ENCODE results near the gene SPRTN. TPM values are rescaled to one million over a fixed set of nuclear protein-coding genes. Genes with fewer than 3 reads are reported as not detected.

The SPRTN gene
- total RNA-seq, 1 experiment from 2014 or later, result 30.4 TPM

- H3K27me3 Mint-ChIP-seq (ENCODE audit: insufficient read depth, unreplicated experiment), result no peaks in the 10 kb centered on the region
- ChIA-PET CTCF (no interaction called here), POLR2A (interaction anchor here (3.0 kb wide), 1 partner anchor 16 kb away, joined by 25 read pairs; no protein-coding TSS in a partner anchor)
- H3K4me3 Mint-ChIP-seq (ENCODE audit: unreplicated experiment), result no peak overlapping the region
- BruUV-seq (replicated peaks), result no TSS peak
- H3K27ac Mint-ChIP-seq (ENCODE audit: low read depth, unreplicated experiment), result no peak overlapping the region
- no peaks in the 10 kb centered on the region for H3K9me3 Mint-ChIP-seq (ENCODE audit: unreplicated experiment)
- intact Hi-C loops (cut with micrococcal nuclease), result no loop called here
- H3K4me1 Mint-ChIP-seq (ENCODE audit: insufficient read depth, unreplicated experiment), result peaks cover 6% of the 10 kb centered on the region
- no peak for TF ChIP-seq CTCF (IDR thresholded peaks at IDR 0.05; ENCODE audit: unreplicated experiment)
- H3K36me3 Mint-ChIP-seq (ENCODE audit: insufficient read depth, unreplicated experiment), result peaks cover 6% of the 10 kb centered on the region
- DNase-seq (ENCODE audit: unreplicated experiment), result no peak
These were observed 19.0 kb upstream of the SPRTN start for GRCh38 chr1:231319080-231319479.

- no peak for TF ChIP-seq CTCF (IDR thresholded peaks at IDR 0.05; ENCODE audit: unreplicated experiment)
- intact Hi-C loops (cut with micrococcal nuclease), result no loop called here
- Mint-ChIP-seq H3K27ac (ENCODE audit: low read depth, unreplicated experiment) (no peak overlapping the region), H3K4me3 (ENCODE audit: unreplicated experiment) (no peak overlapping the region), H3K27me3 (ENCODE audit: insufficient read depth, unreplicated experiment) (no peaks in the 10 kb centered on the region), H3K36me3 (ENCODE audit: insufficient read depth, unreplicated experiment) (peaks cover 6% of the 10 kb centered on the region), H3K9me3 (ENCODE audit: unreplicated experiment) (no peaks in the 10 kb centered on the region), H3K4me1 (ENCODE audit: insufficient read depth, unreplicated experiment) (no peaks in the 10 kb centered on the region)
- POLR2A ChIA-PET, result interaction anchor here (0.7 kb wide), 1 partner anchor 13 kb away, joined by 3 read pairs; no protein-coding TSS in a partner anchor
- DNase-seq (ENCODE audit: unreplicated experiment), result no peak
- CTCF ChIA-PET, result interaction anchor here (0.6 kb wide), 1 partner anchor 450 kb away, joined by 3 read pairs; no protein-coding TSS in a partner anchor
- no TSS peak for BruUV-seq (replicated peaks)
These were observed 15.1 kb upstream of the SPRTN start for GRCh38 chr1:231322880-231323530.

DNA sequence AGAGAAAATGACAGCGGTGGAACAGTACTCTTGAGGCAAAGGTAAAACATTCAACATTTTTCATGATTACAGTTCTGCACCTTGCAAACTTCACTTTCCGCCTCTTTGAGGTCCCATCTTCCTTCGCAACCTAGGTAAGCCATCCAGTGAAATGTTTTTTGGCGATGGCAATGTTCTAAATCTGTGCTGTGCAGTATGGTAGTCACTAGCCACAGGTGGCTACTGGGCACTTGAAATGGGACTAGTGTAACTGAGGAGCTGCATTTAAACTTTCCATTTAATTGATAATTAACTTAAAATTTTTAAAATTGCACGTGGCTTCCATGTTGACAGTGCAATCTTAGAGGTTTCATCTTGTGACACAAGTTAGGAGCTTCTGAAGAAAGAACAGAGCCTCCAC lies 13.4 kb upstream of the SPRTN start:
- BruUV-seq (replicated peaks), result no TSS peak
- intact Hi-C loops (cut with micrococcal nuclease), result no loop called here
- ChIA-PET CTCF (interaction anchor here (1.0 kb wide), 3 partner anchors 9 to 33 kb away, joined by 3 to 6 read pairs (median 3); no protein-coding TSS in a partner anchor), POLR2A (interaction anchor here (0.6 to 1.5 kb wide), 4 partner anchors 11 to 41 kb away, joined by 3 to 7 read pairs (median 4); no protein-coding TSS in a partner anchor)
- DNase-seq (ENCODE audit: unreplicated experiment), result no peak
- no peak for TF ChIP-seq CTCF (IDR thresholded peaks at IDR 0.05; ENCODE audit: unreplicated experiment)
- Mint-ChIP-seq H3K36me3 (ENCODE audit: insufficient read depth, unreplicated experiment) (peaks cover 6% of the 10 kb centered on the region), H3K4me3 (ENCODE audit: unreplicated experiment) (no peak overlapping the region), H3K4me1 (ENCODE audit: insufficient read depth, unreplicated experiment) (no peaks in the 10 kb centered on the region), H3K9me3 (ENCODE audit: unreplicated experiment) (no peaks in the 10 kb centered on the region), H3K27me3 (ENCODE audit: insufficient read depth, unreplicated experiment) (no peaks in the 10 kb centered on the region), H3K27ac (ENCODE audit: low read depth, unreplicated experiment) (no peak overlapping the region)

DNA sequence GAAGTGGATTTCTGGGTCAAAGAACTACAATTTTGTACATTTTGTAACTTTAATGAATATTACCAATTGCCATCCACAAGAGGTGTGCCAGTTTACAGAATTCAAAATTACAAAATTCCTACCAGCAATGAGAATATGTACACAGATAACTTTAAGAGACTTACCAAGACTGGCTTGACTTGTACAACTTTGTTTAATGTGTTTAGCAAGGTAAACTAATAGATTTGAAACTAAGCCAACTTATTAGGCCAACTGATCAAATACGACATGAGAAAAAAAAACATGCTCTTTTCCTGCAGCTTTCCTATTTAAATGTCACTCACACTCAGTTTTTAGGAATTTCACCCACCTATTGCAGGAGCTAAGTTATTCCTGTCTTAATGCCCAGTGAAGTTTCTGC lies 11.8 kb upstream of the SPRTN start:
- intact Hi-C loops (cut with micrococcal nuclease), result no loop called here
- Mint-ChIP-seq H3K9me3 (ENCODE audit: unreplicated experiment) (no peaks in the 10 kb centered on the region), H3K27ac (ENCODE audit: low read depth, unreplicated experiment) (no peak overlapping the region), H3K4me3 (ENCODE audit: unreplicated experiment) (no peak overlapping the region), H3K36me3 (ENCODE audit: insufficient read depth, unreplicated experiment) (peaks cover 16% of the 10 kb centered on the region), H3K4me1 (ENCODE audit: insufficient read depth, unreplicated experiment) (no peaks in the 10 kb centered on the region), H3K27me3 (ENCODE audit: insufficient read depth, unreplicated experiment) (no peaks in the 10 kb centered on the region)
- BruUV-seq (replicated peaks), result no TSS peak
- ChIA-PET POLR2A (interaction anchor here (1.6 kb wide), 1 partner anchor 12 kb away, joined by 9 read pairs; the partner anchor contains the start of genes EXOC8 and SPRTN), CTCF (interaction anchor here (0.7 kb wide), 1 partner anchor 333 kb away, joined by 3 read pairs; no protein-coding TSS in a partner anchor)
- no peak for TF ChIP-seq CTCF (IDR thresholded peaks at IDR 0.05; ENCODE audit: unreplicated experiment)
- DNase-seq (ENCODE audit: unreplicated experiment), result no peak
